Hematopoietic multipotent progenitor cell treated with erythropoietin and hydrocortisone succinate and interleukin-3 and kit ligand, for 4 days (in vitro differentiated cells): ENCODE data around the gene PRDM9.
"Not testable (repeated sequence)": the region's sequence is repeated elsewhere in the genome, so short reads cannot be mapped to it uniquely, and the experiment has no call there.

Experiments
- DNase-seq: peaks from one replicate; pipeline ENCODE4 v3.0.0-alpha.2; 2015

Gene PRDM9

DNA sequence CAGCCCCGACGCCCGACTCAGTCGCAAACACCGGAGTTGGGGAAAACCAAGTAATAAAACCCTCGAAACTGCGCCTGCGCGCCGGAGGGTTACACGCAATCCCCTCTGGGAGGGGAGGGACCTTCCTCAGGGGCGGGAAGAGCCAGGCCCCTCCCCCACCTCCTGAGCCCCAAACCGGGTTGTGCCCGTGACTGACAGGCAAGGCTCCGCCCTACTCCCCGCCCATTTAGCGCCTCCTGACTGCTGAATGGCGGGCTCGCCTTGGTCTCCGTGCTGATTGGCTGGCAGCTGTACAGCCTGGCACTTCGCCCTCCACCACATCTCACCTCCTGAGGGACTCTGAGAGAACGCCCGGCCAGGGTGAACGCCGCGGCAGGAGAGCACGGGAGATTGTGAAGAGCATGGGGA is at the start of gene PRDM9:
PRDM9 (plus strand) TSS at position 332 of the 408 bp plus-strand sequence. CDS start 1,425 bp downstream, outside the sequence.
- DNase-seq = peak; percentile 18

- DNase-seq = no peak
Measured at GRCh38 chr5:23457780-23458179, 49.6 kb upstream of the PRDM9 start.

GRCh38 chr5:23459214-23459613 is 48.2 kb upstream of the PRDM9 start:
- no peak for DNase-seq

- DNase-seq = no peak
Measured at GRCh38 chr5:23461576-23461975, 45.8 kb upstream of the PRDM9 start.

GRCh38 chr5:23466401-23466912 is 41.0 kb upstream of the PRDM9 start:
- DNase-seq = no peak

GRCh38 chr5:23468658-23469057 is 38.8 kb upstream of the PRDM9 start:
- DNase-seq = no peak

GRCh38 chr5:23473915-23474314 is 33.5 kb upstream of the PRDM9 start:
- DNase-seq = no peak

DNA sequence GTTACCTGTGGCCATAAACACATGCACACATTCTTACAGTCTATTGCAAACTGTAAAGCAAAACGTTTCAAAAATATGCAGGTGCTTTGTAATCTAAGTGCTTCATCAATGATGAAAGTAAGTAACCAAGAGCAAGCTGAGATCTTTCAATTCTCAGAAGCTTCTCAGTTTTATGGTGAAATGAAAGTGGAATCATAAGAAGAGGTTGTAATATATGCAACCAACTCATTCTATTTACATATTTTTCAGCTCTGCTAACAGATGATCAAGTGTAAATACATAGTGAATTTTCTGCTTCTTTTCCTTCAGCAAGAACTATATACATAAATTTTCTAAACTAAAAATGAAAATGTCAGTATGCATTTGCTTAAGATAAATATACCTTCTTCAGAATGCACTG is 33.1 kb upstream of the PRDM9 start:
- DNase-seq = no peak

DNA sequence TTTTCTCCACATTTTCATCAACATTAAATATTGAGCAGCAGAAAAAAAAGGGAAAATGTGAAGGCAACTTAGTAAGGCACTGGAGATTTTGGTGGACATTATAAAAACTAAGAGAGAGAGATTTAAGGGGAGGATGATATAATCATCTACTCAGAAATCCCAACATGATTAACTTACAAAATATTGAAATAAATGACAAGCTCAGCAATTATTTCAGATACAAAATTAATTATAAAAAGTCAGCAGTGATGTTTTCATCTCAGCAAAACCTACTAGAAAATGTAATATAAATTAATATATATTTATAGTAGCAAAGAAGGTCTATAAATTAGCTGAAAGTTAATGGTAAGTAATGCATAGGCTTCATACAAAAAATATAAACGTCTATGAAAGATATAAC is 30.8 kb upstream of the PRDM9 start:
- DNase-seq = no peak

- DNase-seq = no peak
Measured at GRCh38 chr5:23482642-23483041, 24.8 kb upstream of the PRDM9 start.

DNA sequence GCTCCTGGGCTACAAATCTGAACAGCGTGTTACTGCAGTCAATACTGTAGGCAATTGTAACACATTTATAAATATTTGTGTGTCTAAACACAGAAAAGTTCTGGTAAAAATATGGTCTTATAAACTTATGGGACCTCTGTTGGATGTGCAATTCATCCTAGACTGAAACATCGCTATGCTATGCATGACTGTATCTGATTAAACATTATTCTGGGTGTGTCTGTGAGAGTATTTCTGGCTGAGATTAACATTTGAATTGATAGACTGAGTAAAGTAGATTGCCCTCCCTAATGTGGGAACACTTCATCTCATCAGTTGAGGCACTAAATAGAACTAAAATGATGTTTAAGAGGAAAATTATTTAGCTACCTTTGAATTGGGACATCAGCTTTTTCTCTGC is 24.3 kb upstream of the PRDM9 start:
- DNase-seq = no peak

DNA sequence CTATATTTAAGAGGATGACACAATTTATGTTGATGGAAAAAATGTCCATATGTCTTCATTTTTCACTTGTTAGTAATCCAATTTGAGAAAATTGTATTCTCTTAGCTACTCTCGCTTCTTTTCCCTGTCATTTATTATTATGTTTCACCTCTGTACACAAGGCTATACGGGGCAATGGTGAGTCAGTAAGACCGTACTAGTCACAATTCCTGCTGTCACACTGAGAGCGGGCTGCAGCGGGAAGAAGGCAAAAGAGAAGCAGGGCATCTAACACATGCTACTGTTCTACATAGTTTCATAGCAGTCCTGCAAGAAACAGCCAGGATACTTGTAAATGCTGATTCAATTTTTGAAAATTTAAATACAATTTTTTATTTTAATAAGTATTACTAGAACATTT is 23.3 kb upstream of the PRDM9 start:
- no peak for DNase-seq

- DNase-seq = not testable (repeated sequence)
Measured at GRCh38 chr5:23486227-23486626, 21.2 kb upstream of the PRDM9 start.

DNA sequence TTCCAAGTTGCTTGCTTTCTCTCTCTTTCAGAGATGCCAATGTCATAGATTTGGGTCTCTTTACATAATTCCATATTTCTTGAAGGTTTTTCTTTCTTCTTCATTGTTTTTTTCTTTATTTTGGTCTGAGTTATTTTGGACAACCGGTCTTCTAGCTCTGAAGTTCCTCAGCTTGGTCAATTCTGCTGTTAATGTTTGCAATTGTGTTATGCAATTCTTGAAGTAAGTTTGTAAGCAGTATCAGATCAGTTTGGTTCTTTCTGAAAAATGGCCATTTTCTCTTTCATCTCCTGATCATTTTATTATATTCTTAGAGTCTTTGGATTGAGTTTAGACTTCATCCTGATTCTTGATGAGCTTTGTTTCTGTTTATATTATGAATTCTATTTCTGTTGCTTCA is 16.4 kb upstream of the PRDM9 start:
- DNase-seq = no peak

DNA sequence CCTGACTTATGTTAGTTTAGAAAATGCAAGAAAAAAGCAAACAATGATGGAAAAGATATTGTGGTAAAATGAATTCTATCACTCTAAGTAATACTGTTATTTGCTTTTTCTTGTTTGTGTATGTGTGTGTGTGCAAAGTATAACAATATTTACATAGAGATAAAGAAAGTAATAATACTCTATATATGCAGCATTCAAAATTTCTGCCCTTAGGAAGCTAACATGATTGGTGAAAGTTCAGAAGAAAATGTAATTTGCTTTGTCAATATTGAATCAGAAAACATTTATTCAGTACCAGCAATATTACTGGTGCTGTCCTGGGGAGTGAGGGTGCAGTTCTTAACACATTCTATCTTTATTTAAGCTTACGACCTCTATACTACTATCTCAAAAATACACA is 12.9 kb upstream of the PRDM9 start:
- DNase-seq = no peak

GRCh38 chr5:23496576-23496975 is 10.8 kb upstream of the PRDM9 start:
- no peak for DNase-seq

DNA sequence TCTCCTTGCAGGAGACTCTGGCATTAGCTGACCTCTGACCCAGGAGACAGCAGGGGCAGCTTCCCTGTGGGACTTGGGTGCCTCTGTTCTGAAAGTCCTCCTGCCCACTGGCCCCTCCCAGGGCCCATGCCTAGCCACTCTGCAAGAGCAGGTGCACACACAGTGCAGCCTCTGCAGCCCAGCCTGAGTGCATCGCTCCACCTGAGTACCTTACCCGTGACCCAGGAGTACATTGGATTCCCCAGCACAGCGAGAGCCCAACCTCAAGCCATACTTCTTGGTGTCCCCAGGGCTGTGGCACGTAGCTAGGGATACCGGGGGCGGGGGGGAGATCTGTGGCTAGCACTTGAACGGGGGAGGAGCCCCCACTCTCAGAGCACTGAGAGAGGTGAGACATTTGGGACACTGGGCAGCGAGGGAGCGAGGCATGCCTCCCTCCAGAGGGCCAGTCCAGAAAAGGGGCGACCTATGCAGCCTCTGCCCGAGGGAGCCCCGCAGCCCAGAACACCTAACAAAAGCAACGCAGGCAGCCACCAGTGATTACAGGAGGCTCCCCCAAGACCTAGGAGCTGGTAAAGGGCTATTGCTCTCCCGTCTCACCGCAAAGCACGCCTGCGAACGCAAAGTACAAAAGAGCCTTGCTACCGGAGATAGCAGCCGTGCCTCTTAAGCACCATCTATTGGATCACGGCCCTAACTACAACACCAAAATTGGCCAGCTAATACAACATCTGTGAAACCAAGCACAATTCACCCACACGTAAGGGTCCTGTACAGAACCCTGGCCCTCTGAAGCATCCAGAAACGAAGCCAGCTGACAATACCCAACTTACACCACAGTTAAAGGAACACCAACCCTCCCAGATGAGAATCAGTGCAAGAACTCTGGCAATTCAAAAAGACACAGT is 826 bp upstream of the PRDM9 start:
- DNase-seq = peak; percentile 1

DNA sequence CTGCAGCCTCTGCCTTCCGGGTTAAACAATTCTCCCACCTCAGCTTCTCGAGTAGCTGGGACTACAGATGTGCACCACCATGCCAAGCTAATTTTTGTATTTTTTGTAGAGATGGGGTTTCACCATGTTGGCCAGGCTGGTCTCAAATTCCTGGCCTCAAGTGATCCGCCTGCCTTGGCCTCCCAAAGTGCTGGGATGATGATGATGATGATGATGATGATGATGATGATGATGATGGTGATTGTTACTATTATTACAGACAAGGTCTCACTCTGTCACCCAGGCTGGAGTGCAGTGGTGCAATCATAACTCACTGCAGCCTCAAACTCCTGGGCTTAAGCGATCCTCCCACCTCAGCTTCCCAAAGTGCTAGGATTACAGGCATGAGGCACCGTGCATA is 3.0 kb downstream of the PRDM9 start:
- DNase-seq = not testable (repeated sequence)

DNA sequence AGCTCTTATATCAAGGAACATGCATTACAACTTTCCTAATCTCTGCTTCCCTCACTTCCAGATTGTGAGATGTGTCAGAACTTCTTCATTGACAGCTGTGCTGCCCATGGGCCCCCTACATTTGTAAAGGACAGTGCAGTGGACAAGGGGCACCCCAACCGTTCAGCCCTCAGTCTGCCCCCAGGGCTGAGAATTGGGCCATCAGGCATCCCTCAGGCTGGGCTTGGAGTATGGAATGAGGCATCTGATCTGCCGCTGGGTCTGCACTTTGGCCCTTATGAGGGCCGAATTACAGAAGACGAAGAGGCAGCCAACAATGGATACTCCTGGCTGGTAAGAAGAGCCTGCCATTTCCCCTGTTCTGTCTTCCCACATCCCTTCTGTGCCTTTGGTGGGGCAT is 15.1 kb downstream of the PRDM9 start:
- no peak for DNase-seq

GRCh38 chr5:23523031-23523430 is 15.6 kb downstream of the PRDM9 start:
- DNase-seq = no peak

- DNase-seq = no peak
Measured at GRCh38 chr5:23523998-23524397, 16.6 kb downstream of the PRDM9 start.

DNA sequence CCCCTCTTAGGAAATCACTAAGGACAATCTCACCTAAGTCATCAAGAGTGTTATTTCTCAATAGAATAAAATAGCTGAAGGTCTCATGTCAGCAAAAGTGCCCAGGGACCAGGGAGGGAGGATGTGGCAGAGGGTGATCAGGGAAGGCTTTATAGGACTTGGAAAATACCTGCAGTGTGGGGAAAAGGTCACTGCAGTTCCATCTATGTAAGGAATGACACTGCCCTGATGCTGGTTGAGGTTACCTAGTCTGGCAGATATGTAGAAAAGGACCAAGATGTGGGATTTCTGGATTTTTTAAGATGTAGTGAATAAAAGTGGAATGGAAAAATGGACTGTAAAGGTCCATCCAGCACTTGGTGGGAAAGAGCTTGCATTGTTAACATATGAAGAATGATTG is 18.3 kb downstream of the PRDM9 start:
- DNase-seq = no peak

GRCh38 chr5:23526616-23527015 is 19.2 kb downstream of the PRDM9 start:
- DNase-seq = not testable (repeated sequence)

DNA sequence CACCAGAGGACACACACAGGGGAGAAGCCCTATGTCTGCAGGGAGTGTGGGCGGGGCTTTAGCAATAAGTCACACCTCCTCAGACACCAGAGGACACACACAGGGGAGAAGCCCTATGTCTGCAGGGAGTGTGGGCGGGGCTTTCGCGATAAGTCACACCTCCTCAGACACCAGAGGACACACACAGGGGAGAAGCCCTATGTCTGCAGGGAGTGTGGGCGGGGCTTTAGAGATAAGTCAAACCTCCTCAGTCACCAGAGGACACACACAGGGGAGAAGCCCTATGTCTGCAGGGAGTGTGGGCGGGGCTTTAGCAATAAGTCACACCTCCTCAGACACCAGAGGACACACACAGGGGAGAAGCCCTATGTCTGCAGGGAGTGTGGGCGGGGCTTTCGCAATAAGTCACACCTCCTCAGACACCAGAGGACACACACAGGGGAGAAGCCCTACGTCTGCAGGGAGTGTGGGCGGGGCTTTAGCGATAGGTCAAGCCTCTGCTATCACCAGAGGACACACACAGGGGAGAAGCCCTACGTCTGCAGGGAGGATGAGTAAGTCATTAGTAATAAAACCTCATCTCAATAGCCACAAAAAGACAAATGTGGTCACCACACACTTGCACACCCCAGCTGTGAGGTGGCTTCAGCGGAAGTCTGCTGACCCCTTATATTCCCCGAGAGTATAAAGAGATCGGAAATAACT is 20.0 kb downstream of the PRDM9 start:
- DNase-seq = not testable (repeated sequence)
